Astrocyte of the cerebellum (primary cell): ENCODE data around the gene ANKDD1A.

Source experiments
- DNase-seq: peaks from one replicate; pipeline ENCODE4 v3.0.0-alpha.2; 2011; ENCODE audit warnings: low read depth
- H3K4me3 ChIP-seq: 2 replicates; pipeline ENCODE4 v1.5.1; 2011; ENCODE audit warnings: mild to moderate bottlenecking, low read depth, low read length, moderate library complexity
- in situ Hi-C: cut with HindIII; loops from 2 replicates; pipeline ENCODE4 v1.10.0; 2017; ENCODE audit warnings: low sequenced_read_pairs
- TF ChIP-seq, protein P1 (sequence below): IDR thresholded peaks from 2 replicates; pipeline ENCODE4 v1.5.1; 2012; ENCODE audit warnings: low read length, low read depth, moderate library complexity, mild to moderate bottlenecking; ENCODE audit errors: missing control alignments

Gene ANKDD1A

GRCh38 chr15:64901914-64902313 lies 9.8 kb upstream of the ANKDD1A start:
- no peak overlapping the region for H3K4me3 ChIP-seq
- no peak for DNase-seq
- TF ChIP-seq, protein P1, sequence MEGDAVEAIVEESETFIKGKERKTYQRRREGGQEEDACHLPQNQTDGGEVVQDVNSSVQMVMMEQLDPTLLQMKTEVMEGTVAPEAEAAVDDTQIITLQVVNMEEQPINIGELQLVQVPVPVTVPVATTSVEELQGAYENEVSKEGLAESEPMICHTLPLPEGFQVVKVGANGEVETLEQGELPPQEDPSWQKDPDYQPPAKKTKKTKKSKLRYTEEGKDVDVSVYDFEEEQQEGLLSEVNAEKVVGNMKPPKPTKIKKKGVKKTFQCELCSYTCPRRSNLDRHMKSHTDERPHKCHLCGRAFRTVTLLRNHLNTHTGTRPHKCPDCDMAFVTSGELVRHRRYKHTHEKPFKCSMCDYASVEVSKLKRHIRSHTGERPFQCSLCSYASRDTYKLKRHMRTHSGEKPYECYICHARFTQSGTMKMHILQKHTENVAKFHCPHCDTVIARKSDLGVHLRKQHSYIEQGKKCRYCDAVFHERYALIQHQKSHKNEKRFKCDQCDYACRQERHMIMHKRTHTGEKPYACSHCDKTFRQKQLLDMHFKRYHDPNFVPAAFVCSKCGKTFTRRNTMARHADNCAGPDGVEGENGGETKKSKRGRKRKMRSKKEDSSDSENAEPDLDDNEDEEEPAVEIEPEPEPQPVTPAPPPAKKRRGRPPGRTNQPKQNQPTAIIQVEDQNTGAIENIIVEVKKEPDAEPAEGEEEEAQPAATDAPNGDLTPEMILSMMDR = no peak
- in situ Hi-C loops = no loop called here

DNA sequence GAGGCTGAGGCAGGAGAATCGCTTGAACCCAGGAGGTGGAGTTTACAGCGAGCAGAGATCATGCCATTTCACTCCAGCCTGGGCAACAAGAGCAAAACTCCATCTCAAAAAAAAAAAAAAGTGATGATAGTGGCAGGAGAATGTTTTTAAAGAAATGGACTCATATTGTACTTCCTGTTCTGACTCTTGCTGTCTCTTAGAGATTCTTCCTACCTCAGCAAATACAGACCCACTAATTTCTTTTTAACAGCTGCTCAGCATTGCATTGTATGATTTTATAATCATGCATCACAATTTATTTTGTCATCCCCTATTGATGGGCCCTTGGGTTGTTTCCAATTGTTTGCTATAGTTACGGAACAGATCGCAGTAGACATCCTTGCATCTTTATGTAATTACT lies 8.8 kb upstream of the ANKDD1A start:
- no peak for DNase-seq
- in situ Hi-C loops = no loop called here
- TF ChIP-seq, protein P1 = no peak
- no peak overlapping the region for H3K4me3 ChIP-seq

DNA sequence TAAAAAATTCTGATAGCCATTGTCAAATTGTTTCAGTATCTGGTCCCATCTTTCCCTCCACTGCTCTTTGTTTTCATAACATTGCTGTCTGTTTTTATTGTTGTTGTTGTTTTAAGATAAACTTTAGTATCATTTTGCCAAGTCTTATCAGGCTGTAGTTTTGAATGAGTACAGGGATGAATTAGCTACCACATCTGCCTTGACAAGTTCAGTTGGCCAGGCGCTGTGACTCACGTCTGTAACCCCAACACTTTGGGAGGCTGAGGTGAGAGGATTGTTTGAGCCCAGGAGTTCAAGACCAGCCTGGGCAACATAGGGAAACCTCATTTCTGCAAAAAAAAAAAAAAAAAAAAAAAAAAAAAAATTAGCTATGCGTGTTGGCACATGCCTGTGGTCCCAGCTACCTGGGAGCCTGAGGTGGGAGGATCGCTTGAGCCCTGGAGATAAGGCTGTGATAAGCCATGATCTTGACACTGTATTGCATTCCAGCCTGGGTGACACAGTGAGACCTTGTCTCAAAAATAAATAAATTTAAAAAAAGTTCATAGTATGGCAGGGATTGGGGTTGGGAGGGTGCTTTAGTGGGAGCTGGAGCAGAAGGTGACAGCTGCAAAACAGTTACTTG lies 8.3 kb upstream of the ANKDD1A start:
- DNase-seq = no peak
- H3K4me3 ChIP-seq = no peak overlapping the region
- TF ChIP-seq, protein P1 = no peak
- in situ Hi-C loops = no loop called here

GRCh38 chr15:64904189-64904588 lies 7.5 kb upstream of the ANKDD1A start:
- in situ Hi-C loops = no loop called here
- TF ChIP-seq, protein P1 = no peak
- no peak overlapping the region for H3K4me3 ChIP-seq
- no peak for DNase-seq

- H3K4me3 ChIP-seq = peak overlapping the region; percentile 8
- no peak for DNase-seq
These were observed 6.4 kb upstream of the ANKDD1A start for GRCh38 chr15:64905119-64905831.

GRCh38 chr15:64905941-64906340 lies 5.8 kb upstream of the ANKDD1A start:
- DNase-seq = no peak
- H3K4me3 ChIP-seq = no peak overlapping the region
- TF ChIP-seq, protein P1 = no peak
- in situ Hi-C loops = no loop called here

More at GRCh38 chr15:64905119-64905831, 6.4 kb upstream of the ANKDD1A start:
- TF ChIP-seq, protein P1 = peak; percentile 82
- in situ Hi-C loops = no loop called here
